Measurements from ENCODE around the gene XPOT.

Gene XPOT

DNA sequence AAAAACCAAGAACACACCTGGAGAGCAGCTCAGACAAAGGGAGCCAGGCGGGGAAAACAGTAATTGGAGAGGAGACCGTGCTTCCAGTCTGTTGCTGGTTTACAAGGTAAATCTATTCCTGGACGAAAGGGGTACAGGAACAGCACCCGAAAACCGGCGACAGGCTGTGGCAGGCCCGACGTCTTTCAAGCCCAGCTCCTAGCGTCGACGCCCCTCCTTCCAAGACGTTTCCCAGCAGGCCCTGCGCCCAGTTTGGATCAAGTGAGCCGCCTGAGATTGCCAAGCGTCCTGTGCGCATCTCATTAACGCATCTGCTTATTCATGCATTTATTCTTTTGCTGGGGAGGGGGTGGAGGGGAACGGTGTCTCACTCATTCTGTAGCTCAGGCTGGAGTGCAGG is 15.0 kb upstream of the XPOT start:
- DNase-seq (ENCODE audit: low read depth), result no peak
- TF ChIP-seq, protein P1, sequence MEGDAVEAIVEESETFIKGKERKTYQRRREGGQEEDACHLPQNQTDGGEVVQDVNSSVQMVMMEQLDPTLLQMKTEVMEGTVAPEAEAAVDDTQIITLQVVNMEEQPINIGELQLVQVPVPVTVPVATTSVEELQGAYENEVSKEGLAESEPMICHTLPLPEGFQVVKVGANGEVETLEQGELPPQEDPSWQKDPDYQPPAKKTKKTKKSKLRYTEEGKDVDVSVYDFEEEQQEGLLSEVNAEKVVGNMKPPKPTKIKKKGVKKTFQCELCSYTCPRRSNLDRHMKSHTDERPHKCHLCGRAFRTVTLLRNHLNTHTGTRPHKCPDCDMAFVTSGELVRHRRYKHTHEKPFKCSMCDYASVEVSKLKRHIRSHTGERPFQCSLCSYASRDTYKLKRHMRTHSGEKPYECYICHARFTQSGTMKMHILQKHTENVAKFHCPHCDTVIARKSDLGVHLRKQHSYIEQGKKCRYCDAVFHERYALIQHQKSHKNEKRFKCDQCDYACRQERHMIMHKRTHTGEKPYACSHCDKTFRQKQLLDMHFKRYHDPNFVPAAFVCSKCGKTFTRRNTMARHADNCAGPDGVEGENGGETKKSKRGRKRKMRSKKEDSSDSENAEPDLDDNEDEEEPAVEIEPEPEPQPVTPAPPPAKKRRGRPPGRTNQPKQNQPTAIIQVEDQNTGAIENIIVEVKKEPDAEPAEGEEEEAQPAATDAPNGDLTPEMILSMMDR (conservative IDR thresholded peaks at IDR 0.05; ENCODE audit: low read depth, low read length), result no peak
- no peak overlapping the region for H3K4me3 ChIP-seq (ENCODE audit: low read length)

DNA sequence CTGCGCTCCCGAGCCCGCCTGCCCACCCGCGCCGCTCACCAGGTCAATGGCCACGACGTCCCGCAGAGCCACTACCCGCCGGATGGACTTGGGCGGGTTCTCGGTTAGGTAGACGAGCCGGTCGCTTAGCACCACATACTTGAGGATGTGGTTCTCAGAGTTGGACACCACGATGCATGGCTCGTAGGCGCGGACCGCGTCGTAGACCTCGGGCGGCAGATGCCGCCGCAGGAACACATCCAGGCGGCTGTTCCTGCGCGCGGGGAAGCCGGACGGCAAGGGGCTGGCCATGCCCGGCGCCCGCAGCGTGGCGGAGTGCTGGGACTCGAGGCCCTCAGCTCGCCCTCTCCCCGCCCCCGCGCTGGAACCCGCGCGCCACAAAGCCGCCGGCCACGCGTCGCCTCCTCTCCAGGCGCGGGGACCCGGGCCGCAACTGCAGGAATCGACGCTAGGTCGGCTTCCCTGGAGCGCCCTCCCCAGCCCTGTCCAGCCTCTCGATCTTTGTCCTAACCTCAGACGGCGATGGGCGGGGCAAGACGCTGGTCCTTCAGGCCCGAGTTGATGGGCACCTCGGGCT is 13.8 kb upstream of the XPOT start, which contains the start of gene C12orf56:
Gene C12orf56 (minus strand): TSS at position 484 of the 577 bp plus-strand sequence. CDS start 193 bp downstream, at position 291.
- peak within 1 kb of the TSS; percentile 42 for H3K4me3 ChIP-seq (ENCODE audit: low read length)
- DNase-seq (ENCODE audit: low read depth), result no peak
- TF ChIP-seq, protein P1 (conservative IDR thresholded peaks at IDR 0.05; ENCODE audit: low read depth, low read length), result peak; percentile 7

DNA sequence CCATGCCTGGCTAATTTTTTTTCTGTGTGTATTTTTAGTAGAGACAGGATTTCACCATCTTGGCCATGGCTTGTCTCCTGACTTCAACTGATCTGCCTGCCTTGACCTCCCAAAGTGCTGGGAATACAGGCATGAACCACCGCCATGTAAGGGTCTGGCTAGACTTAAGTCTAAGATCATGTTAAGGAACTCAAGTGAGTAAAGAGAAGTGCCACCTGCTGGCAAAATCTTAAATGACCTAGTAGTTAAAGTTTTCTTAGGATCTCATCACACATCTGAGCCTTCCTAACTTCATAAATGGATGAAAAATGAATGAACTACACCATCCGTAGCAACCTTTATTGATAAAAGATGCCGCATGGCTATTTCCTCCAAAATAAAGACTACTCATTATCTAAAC is 12.0 kb upstream of the XPOT start:
- DNase-seq (ENCODE audit: low read depth), result no peak
- TF ChIP-seq, protein P1 (conservative IDR thresholded peaks at IDR 0.05; ENCODE audit: low read depth, low read length), result peak; percentile 51

DNA sequence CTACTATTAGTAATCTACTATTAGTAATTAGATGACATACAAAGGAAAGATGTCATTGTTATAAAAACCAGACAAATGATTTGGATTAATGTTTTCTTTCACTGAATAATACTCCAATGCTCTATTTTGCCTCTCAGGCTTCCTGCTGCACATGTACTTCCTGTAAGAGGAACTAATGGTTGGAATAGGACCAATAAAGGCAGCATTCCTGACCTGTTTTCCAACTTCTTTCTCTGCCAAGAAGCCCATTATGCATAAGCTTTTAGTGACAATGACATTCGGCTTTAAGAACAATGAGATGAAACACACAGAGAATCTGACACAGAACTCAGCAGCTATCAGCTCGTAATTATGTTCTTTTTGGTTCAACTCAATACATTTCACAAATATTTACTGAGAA is 8.5 kb upstream of the XPOT start:
- DNase-seq (ENCODE audit: low read depth), result no peak
- TF ChIP-seq, protein P1 (conservative IDR thresholded peaks at IDR 0.05; ENCODE audit: low read depth, low read length), result no peak
- H3K4me3 ChIP-seq (ENCODE audit: low read length), result no peak overlapping the region

More for the DNA sequence above, 12.0 kb upstream of the XPOT start:
- H3K4me3 ChIP-seq (ENCODE audit: low read length), result no peak overlapping the region

DNA sequence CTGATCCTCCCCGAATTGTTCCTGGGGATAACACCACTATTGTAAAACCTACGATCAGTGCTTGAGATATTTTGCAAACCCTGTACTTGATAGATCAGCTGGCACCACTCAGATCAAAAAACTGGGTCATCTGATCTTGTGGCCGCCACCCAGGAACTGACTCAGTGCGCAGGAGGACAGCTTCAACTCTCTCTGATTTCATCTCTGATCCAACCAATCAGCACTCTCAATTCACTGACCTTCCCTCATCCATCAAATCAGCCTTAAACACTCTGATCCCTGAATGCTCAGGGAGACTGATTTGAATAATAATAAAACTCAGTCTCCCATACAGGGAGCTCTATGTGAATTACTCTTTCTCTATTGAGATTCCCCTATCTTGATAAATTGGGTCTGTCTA is 4.2 kb upstream of the XPOT start:
- TF ChIP-seq, protein P1 (conservative IDR thresholded peaks at IDR 0.05; ENCODE audit: low read depth, low read length), result no peak
- no peak overlapping the region for H3K4me3 ChIP-seq (ENCODE audit: low read length)
- DNase-seq (ENCODE audit: low read depth), result peak; percentile 53

DNA sequence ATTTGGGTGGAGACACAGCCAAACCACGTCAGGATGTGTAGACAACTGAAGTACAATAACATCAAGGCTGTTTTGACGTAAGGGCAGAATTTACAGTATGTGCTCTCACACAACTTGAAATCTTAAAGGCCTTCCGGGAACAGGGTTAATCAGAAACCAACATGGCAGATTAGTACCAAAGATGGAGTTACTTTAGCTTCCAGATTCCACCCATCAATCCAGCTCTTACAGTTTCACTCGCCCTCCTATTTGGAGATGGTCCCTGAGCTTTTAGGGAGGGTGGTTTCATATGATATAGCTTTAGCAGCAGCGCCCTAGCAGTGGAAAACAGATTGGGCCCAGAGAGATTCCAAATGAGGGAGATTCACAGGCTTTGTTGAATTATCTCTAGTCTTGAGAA is 2.0 kb upstream of the XPOT start:
- TF ChIP-seq, protein P1 (conservative IDR thresholded peaks at IDR 0.05; ENCODE audit: low read depth, low read length), result no peak
- H3K4me3 ChIP-seq (ENCODE audit: low read length), result no peak overlapping the region
- no peak for DNase-seq (ENCODE audit: low read depth)

DNA sequence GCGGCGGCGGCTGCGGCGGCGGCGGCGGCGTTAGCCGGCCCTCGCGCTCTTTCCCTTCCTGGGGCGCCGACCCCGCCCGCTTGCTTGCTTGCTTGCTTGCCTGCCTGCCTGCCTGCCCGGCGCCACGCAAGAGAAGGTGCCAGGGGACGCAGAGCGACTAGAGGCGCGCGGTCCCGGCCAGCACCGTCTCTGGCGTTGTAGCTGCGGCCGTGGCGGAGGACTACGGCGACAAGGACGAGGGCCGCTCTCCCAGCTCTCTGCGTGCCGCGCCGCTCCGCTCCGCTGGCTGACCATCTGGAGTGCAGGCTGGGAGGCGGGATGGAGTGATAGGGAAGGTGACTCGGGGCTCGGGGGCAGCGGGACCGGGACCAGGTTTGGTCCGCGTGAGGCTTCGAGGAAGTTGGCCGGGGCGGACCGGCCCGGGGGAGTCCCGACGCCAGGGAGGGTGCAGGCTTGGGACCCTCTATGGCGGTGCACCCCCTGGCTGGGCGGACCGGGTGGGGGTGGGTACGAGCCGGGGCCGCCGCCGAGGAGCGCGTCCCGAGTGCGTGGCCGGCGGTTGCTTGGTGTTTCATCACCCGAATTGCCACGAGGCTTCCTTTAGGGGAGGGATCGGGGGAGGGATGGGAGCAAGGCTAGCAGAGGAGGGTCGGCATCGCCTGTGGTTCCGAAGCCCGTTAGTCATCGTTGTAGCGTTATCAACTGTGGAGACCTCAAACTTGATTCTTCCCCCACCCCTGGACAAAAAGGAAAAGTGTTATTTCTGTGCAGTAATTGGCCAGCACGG is 471 bp downstream of the XPOT start:
- peak overlapping the region; percentile 70 for H3K4me3 ChIP-seq (ENCODE audit: low read length)
- peak; percentile 23 for DNase-seq (ENCODE audit: low read depth)
- TF ChIP-seq, protein P1 (conservative IDR thresholded peaks at IDR 0.05; ENCODE audit: low read depth, low read length), result no peak

Data from retinal pigment epithelial cell (primary cell).